Measurements from ENCODE around the gene NT5C1A. TPM values are rescaled to one million over a fixed set of nuclear protein-coding genes. Genes with fewer than 3 reads are reported as not detected.

The NT5C1A gene
- total RNA-seq, 2 experiments from 2014 or later: 0.80 TPM; not detected in 1

GRCh38 chr1:39671433-39671792, 494 bp downstream of the NT5C1A start:
- CTCF ChIA-PET: interaction anchor here (0.9 to 14.3 kb wide), 12 partner anchors 10 to 645 kb away, joined by 3 to 196 read pairs (median 8); no protein-coding TSS in a partner anchor
- ATAC-seq: no peak
- Mint-ChIP-seq H3K4me1 (peaks cover 22% of the 10 kb centered on the region), H3K4me3 (no peak overlapping the region), H3K27ac (no peak overlapping the region), H3K36me3 (no peaks in the 10 kb centered on the region), H3K27me3 (peaks cover 39% of the 10 kb centered on the region), H3K9me3 (ENCODE audit: low read depth) (no peaks in the 10 kb centered on the region)
- no peak for DNase-seq

GRCh38 chr1:39670689-39671088, 1.2 kb downstream of the NT5C1A start:
- no peak for ATAC-seq
- Mint-ChIP-seq H3K27me3 (peaks cover 39% of the 10 kb centered on the region), H3K9me3 (ENCODE audit: low read depth) (no peaks in the 10 kb centered on the region), H3K27ac (no peak overlapping the region), H3K36me3 (no peaks in the 10 kb centered on the region), H3K4me1 (peaks cover 27% of the 10 kb centered on the region), H3K4me3 (no peak overlapping the region)
- CTCF ChIA-PET: interaction anchor here (0.7 to 14.3 kb wide), 9 partner anchors 10 to 206 kb away, joined by 3 to 196 read pairs (median 9); no protein-coding TSS in a partner anchor
- no peak for DNase-seq

DNA sequence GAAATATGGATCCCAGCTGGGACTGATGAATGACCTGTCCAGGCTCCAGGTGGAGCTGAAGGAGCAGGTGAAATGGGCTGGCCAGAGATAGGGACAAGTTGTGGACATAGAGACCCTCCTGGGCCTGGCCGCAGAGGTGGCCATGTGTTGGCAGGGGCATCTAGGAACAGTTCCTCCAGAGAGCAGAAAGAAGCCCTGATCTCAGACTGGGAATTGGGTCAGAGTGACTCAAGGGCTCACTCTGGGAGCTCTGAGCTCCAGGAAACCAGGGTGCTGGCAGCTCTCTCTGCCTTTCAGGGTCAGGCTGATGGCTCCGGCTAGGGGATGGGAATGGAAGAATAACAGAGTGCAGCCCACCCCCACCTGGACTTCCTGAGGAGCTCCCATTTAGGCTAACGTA, 3.0 kb downstream of the NT5C1A start:
- H3K4me1 Mint-ChIP-seq: peaks cover 27% of the 10 kb centered on the region
- H3K27me3 Mint-ChIP-seq: peaks cover 35% of the 10 kb centered on the region
- CTCF ChIA-PET: interaction anchor here (0.8 to 14.3 kb wide), 3 partner anchors 13 to 131 kb away, joined by 3 to 196 read pairs (median 5); no protein-coding TSS in a partner anchor
- no peak overlapping the region for H3K27ac Mint-ChIP-seq
- H3K9me3 Mint-ChIP-seq (ENCODE audit: low read depth): no peaks in the 10 kb centered on the region
- ATAC-seq: no peak
- no peaks in the 10 kb centered on the region for H3K36me3 Mint-ChIP-seq
- no peak for DNase-seq
- H3K4me3 Mint-ChIP-seq: no peak overlapping the region

GRCh38 chr1:39668111-39668510, 3.8 kb downstream of the NT5C1A start:
- no peak overlapping the region for H3K4me3 Mint-ChIP-seq
- CTCF ChIA-PET: interaction anchor here (1.0 to 14.3 kb wide), 3 partner anchors 12 to 92 kb away, joined by 3 to 196 read pairs (median 9); partner anchors contain the start of gene PABPC4
- peaks cover 27% of the 10 kb centered on the region for H3K4me1 Mint-ChIP-seq

DNA sequence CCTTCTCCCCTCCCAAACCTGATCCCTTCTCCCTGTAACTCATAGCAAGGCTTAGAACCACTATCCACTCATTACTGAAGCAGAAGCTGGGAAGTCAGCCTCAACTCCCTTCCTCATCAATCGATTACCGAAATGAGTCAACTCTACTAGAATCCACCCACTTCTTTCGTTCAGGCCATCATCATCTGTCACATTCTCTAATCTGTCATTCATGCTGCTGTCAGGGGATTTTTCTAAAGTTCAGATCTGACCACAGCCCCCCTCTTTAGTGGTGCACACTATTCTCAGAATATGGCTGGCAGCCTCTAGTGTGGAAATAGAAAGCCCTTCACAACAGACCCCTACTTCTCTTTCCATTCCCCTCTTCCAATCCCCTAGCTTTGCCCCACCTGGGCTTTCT, 5.1 kb downstream of the NT5C1A start:
- CTCF ChIA-PET: interaction anchor here (0.5 to 14.3 kb wide), 6 partner anchors 11 to 132 kb away, joined by 3 to 196 read pairs (median 3); partner anchors contain the start of gene PABPC4
- Mint-ChIP-seq H3K4me1 (peaks cover 27% of the 10 kb centered on the region), H3K9me3 (ENCODE audit: low read depth) (no peaks in the 10 kb centered on the region), H3K27me3 (peaks cover 21% of the 10 kb centered on the region), H3K4me3 (no peak overlapping the region), H3K27ac (peak overlapping the region; percentile 31), H3K36me3 (no peaks in the 10 kb centered on the region)
- ATAC-seq (peak; percentile 85), DNase-seq (peak; percentile 73)

More at GRCh38 chr1:39668111-39668510, 3.8 kb downstream of the NT5C1A start:
- Mint-ChIP-seq H3K36me3 (no peaks in the 10 kb centered on the region), H3K27me3 (peaks cover 31% of the 10 kb centered on the region), H3K9me3 (ENCODE audit: low read depth) (no peaks in the 10 kb centered on the region), H3K27ac (no peak overlapping the region)
- DNase-seq (no peak), ATAC-seq (no peak)

DNA sequence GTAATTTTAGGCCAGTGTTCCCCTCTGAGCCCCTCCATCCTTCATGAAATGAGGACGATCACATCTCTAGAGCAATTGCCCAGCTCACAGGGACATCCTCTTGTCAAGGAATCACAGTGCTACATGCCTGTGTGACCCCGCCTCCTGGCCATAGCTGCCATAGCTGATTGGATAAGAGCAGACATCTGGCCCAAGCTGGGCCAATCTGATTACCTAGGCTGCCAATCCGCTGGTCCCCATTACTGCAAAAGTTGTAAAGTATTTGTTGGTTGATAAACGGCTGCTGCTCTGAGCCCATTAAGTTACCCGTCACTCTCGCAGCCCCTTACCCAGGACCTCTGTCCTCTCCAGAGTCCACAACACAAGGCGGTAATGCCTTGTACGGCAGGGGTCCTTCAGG, 8.3 kb downstream of the NT5C1A start:
- CTCF ChIA-PET: interaction anchor here (2.5 kb wide), 1 partner anchor 10 kb away, joined by 6 read pairs; no protein-coding TSS in a partner anchor
- no peaks in the 10 kb centered on the region for H3K36me3 Mint-ChIP-seq
- ATAC-seq: no peak
- no peaks in the 10 kb centered on the region for H3K9me3 Mint-ChIP-seq (ENCODE audit: low read depth)
- peaks cover 27% of the 10 kb centered on the region for H3K4me1 Mint-ChIP-seq
- H3K4me3 Mint-ChIP-seq: no peak overlapping the region
- no peaks in the 10 kb centered on the region for H3K27me3 Mint-ChIP-seq
- H3K27ac Mint-ChIP-seq: no peak overlapping the region
- DNase-seq: no peak

GRCh38 chr1:39662861-39663260, 9.0 kb downstream of the NT5C1A start:
- peaks cover 21% of the 10 kb centered on the region for H3K4me1 Mint-ChIP-seq
- H3K36me3 Mint-ChIP-seq: no peaks in the 10 kb centered on the region
- H3K27me3 Mint-ChIP-seq: no peaks in the 10 kb centered on the region
- H3K4me3 Mint-ChIP-seq: no peak overlapping the region
- H3K9me3 Mint-ChIP-seq (ENCODE audit: low read depth): no peaks in the 10 kb centered on the region
- DNase-seq: no peak
- no peak overlapping the region for H3K27ac Mint-ChIP-seq
- CTCF ChIA-PET: interaction anchor here (0.6 to 2.5 kb wide), 3 partner anchors 9 to 1010 kb away, joined by 3 to 6 read pairs (median 3); no protein-coding TSS in a partner anchor
- no peak for ATAC-seq

- no peak for ATAC-seq
- CTCF ChIA-PET: interaction anchor here (0.5 to 12.3 kb wide), 8 partner anchors 11 to 296 kb away, joined by 3 to 264 read pairs (median 16); partner anchors contain the start of genes HEYL and NT5C1A
- Mint-ChIP-seq H3K9me3 (ENCODE audit: low read depth) (no peaks in the 10 kb centered on the region), H3K4me1 (peaks cover 4% of the 10 kb centered on the region), H3K4me3 (no peak overlapping the region), H3K36me3 (no peaks in the 10 kb centered on the region), H3K27me3 (no peaks in the 10 kb centered on the region), H3K27ac (no peak overlapping the region)
- DNase-seq: no peak
These were observed 12.4 kb downstream of the NT5C1A start for GRCh38 chr1:39659538-39659937.

GRCh38 chr1:39659110-39659509, 12.8 kb downstream of the NT5C1A start:
- ATAC-seq: no peak
- H3K4me1 Mint-ChIP-seq: peaks cover 4% of the 10 kb centered on the region
- H3K27me3 Mint-ChIP-seq: peaks cover under 1% of the 10 kb centered on the region
- DNase-seq: no peak
- CTCF ChIA-PET: interaction anchor here (0.5 to 12.3 kb wide), 20 partner anchors 11 to 297 kb away, joined by 3 to 264 read pairs (median 4); partner anchors contain the start of genes HEYL, HPCAL4 and NT5C1A
- no peaks in the 10 kb centered on the region for H3K36me3 Mint-ChIP-seq
- no peak overlapping the region for H3K4me3 Mint-ChIP-seq
- H3K27ac Mint-ChIP-seq: no peak overlapping the region
- H3K9me3 Mint-ChIP-seq (ENCODE audit: low read depth): no peaks in the 10 kb centered on the region

DNA sequence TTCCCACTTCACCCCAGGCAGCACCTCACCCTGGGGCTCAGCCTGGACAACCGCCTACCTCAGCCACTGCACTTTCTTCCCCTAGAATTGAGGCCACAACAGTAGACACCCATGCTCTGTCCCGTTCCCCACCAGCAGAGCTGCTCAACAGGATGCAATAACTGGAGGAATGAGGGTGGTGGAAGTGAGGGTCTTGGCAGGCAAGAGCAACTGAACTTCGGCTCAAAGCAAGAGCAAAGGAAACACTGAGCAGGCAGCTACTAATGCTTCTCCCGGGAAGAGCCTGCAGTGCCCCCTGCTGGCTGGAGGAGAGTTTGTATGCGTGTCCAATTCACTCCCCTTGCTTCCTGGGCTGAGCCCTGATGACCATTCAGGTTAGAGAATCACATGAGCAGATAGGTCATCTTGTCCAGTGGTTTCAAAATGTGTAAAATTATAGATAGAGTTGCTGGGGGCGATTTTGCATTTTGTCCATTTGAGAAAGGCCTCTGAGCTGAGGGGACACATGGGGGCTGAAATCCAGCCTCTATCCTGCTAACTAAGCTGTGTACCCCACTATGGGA, 13.9 kb downstream of the NT5C1A start:
- ATAC-seq: peak; percentile 78
- H3K27ac Mint-ChIP-seq: peak overlapping the region; percentile 56
- H3K4me1 Mint-ChIP-seq: peaks cover 12% of the 10 kb centered on the region
- H3K4me3 Mint-ChIP-seq: peak overlapping the region; percentile 39
- H3K36me3 Mint-ChIP-seq: no peaks in the 10 kb centered on the region
- peak; percentile 77 for DNase-seq
- peaks cover 5% of the 10 kb centered on the region for H3K27me3 Mint-ChIP-seq
- H3K9me3 Mint-ChIP-seq (ENCODE audit: low read depth): no peaks in the 10 kb centered on the region
- CTCF ChIA-PET: interaction anchor here (0.7 to 12.3 kb wide), 43 partner anchors 10 to 600 kb away, joined by 3 to 264 read pairs (median 4); partner anchors contain the start of genes HEYL, HPCAL4, MYCL and NT5C1A

DNA sequence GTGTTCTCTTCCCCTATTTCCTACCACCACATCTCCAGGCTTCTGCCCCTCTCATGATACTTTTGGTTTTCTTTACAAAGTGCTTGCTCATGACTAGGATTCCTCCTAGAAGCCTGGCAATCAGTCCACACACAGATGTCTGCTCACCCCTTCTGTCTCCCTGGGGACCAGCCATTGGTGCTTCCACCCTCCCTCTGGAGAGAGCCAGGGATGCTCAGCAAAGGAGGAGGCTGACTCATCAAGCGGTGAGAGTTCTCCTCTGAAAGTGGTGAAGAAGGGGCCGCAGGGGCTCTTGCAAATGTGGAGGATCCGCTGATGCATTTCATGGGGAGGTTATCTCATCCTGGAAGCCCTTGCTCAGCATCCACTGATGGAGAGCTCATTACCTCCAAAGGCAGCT, 14.5 kb downstream of the NT5C1A start:
- Mint-ChIP-seq H3K4me1 (peaks cover 12% of the 10 kb centered on the region), H3K27me3 (peaks cover 5% of the 10 kb centered on the region), H3K9me3 (ENCODE audit: low read depth) (no peaks in the 10 kb centered on the region)

GRCh38 chr1:39656391-39656790, 15.5 kb downstream of the NT5C1A start:
- H3K4me3 Mint-ChIP-seq: no peak overlapping the region
- ATAC-seq (no peak), DNase-seq (no peak)
- no peak overlapping the region for H3K27ac Mint-ChIP-seq
- H3K4me1 Mint-ChIP-seq: peaks cover 12% of the 10 kb centered on the region
- peaks cover 5% of the 10 kb centered on the region for H3K27me3 Mint-ChIP-seq
- CTCF ChIA-PET: interaction anchor here (4.9 to 12.3 kb wide), 3 partner anchors 8 to 49 kb away, joined by 32 to 264 read pairs (median 196); partner anchors contain the start of gene NT5C1A
- H3K9me3 Mint-ChIP-seq (ENCODE audit: low read depth): no peaks in the 10 kb centered on the region
- no peaks in the 10 kb centered on the region for H3K36me3 Mint-ChIP-seq

More for the DNA sequence above, 14.5 kb downstream of the NT5C1A start:
- ATAC-seq (no peak), DNase-seq (no peak)
- Mint-ChIP-seq H3K27ac (no peak overlapping the region), H3K4me3 (peak overlapping the region; percentile 39), H3K36me3 (no peaks in the 10 kb centered on the region)
- CTCF ChIA-PET: interaction anchor here (0.8 to 12.3 kb wide), 34 partner anchors 9 to 518 kb away, joined by 3 to 264 read pairs (median 4); partner anchors contain the start of genes HEYL, HPCAL4, MYCL and NT5C1A

GRCh38 chr1:39655578-39656268, 16.2 kb downstream of the NT5C1A start:
- H3K36me3 Mint-ChIP-seq: no peaks in the 10 kb centered on the region
- no peak for ATAC-seq
- no peak for DNase-seq
- H3K27me3 Mint-ChIP-seq: peaks cover 5% of the 10 kb centered on the region
- CTCF ChIA-PET: interaction anchor here (10.0 to 12.3 kb wide), 2 partner anchors 16 to 48 kb away, joined by 196 to 264 read pairs; partner anchors contain the start of gene NT5C1A
- no peak overlapping the region for H3K27ac Mint-ChIP-seq
- H3K4me1 Mint-ChIP-seq: peaks cover 12% of the 10 kb centered on the region
- H3K4me3 Mint-ChIP-seq: no peak overlapping the region
- no peaks in the 10 kb centered on the region for H3K9me3 Mint-ChIP-seq (ENCODE audit: low read depth)
